AML-193 (cell line): Measurements from ENCODE around the gene SKA3.
"Not testable (repeated sequence)": the region's sequence is repeated elsewhere in the genome, so short reads cannot be mapped to it uniquely, and the experiment has no call there.

Experiments used
- DNase-seq, 2 experiments: peaks; one replicate each; lab custom pipeline; 2025; lab: John Stamatoyannopoulos, UW

SKA3 gene

DNA sequence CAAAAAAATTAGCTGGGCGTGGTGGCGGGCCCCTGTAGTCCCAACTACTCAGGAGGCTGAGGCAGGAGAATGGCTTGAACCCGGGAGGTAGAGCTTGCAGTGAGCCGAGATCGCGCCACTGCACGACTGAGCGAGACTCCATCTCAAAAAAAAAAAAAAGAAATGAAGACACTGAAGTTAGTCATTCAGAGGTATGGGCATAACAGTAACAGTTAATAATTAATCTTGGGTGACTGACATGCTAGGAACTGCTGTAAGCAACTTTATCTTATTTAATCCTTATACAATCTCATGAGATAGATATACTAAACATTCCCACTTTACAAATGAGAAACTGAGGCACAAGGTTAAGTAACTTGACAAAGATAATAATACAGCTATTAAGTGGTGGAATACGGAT, 4.9 kb downstream of the SKA3 start:
- no peak for DNase-seq

GRCh38 chr13:21165606-21166005, 10.7 kb downstream of the SKA3 start:
- not testable (repeated sequence) for DNase-seq

GRCh38 chr13:21164631-21165030, 11.7 kb downstream of the SKA3 start:
- no peak for DNase-seq

GRCh38 chr13:21152251-21152899, 24.0 kb downstream of the SKA3 start:
- DNase-seq = no peak

DNA sequence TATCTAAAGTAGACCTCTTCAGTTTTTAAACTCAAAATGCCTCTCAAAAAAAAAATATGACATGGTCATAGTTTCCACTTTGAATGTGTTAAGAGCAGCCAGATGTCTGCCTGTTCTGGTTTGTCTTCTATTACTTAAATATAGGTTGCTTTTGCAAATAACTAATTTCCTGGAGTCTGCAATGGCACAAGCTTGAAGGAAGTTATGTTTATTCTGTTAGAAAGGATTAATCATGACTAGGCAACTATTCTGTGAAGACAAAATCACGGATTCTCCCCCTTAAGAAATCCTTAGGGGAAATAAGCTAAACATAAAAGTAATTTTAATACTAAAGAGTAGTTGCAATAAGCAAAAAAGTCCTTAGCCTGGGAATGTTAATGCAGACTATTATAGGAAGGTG, 26.3 kb downstream of the SKA3 start:
- DNase-seq = peak in 1 of 2 experiments; percentile 15

DNA sequence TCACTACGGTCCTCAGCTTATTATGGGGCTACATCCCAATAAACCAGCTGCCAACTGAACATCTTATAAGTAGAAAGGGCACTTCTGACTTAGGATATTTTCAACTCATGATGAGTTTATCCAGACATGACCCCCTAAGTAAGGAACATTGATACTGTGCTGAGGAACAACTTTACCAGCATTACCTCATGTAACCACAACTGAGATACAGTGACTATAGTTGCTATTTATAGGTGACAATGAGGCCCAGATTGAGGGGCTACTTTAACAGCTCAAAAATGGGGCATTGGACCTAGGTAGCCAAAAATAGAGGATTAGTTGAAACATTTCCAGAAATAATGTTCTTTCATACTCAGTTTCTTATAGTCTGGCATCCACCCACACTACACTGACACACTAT, 26.8 kb downstream of the SKA3 start:
- no peak for DNase-seq

- DNase-seq = no peak
These were observed 27.6 kb downstream of the SKA3 start for GRCh38 chr13:21148557-21149258.

- DNase-seq = no peak
These were observed 28.5 kb downstream of the SKA3 start for GRCh38 chr13:21147827-21148226.

GRCh38 chr13:21142766-21143165, 33.6 kb downstream of the SKA3 start:
- DNase-seq = no peak

GRCh38 chr13:21139374-21139773, 37.0 kb downstream of the SKA3 start:
- DNase-seq = no peak

DNA sequence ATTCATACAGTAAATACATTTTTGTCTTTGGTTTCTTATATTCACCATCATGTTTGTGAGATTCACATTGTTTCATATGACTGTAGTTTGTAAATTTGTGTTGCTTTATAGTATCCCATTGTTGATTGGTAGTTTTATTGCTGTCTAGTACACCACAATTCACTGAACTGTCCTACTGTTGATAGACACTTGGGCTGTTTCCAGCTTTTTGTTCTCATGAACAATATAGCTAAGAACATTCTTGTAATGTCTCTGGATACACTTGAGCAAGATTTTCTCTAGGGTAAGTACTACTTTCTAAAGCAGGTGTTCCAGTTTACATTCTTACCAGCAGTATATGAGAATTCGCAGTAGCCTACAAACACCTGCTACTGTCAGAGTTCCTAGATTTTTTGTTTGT, 37.8 kb downstream of the SKA3 start:
- DNase-seq = no peak

DNA sequence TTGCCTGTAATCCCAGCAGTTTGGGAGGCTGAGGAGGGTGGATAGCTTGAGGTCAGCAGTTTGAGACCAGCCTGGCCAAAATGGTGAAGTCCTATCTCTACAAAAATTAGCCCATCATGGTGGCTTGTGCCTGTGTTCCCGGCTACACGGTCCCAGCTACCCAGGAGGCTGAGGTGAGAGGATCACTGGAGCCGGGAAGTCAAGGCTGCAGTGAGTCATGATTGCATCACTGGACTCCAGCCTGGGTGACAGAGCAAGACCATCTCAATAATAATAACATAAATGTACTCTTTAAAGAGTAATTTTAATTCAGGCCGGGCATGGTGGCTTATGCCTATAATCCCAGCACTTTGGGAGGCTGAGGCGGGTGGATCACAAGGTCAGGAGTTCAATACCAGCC, 38.7 kb downstream of the SKA3 start:
- DNase-seq = no peak

- DNase-seq = not testable (repeated sequence)
These were observed 40.5 kb downstream of the SKA3 start for GRCh38 chr13:21135833-21136232.

- no peak for DNase-seq
These were observed 41.9 kb downstream of the SKA3 start for GRCh38 chr13:21134475-21134874.

- DNase-seq = no peak
These were observed 43.3 kb downstream of the SKA3 start for GRCh38 chr13:21133077-21133476.

DNA sequence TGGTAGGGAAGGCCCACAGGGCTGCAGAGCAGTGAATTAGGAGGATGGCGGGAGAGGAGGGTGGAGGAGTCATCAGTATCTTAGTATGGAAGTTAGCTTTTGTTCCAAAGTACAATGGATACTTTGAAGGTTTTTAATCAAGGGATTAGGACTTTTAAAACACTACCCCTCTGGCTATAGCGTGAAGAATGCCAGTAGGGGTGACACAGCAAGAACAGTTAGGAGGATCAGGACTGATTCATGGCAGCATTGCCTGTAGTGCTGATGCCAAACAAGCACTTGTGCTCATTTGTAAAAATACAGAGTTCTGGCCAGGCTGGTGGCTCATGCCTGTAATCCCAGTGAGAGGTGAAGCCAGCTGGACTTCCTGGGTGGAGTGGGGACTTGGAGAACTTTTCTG, 46.2 kb downstream of the SKA3 start:
- no peak for DNase-seq

DNA sequence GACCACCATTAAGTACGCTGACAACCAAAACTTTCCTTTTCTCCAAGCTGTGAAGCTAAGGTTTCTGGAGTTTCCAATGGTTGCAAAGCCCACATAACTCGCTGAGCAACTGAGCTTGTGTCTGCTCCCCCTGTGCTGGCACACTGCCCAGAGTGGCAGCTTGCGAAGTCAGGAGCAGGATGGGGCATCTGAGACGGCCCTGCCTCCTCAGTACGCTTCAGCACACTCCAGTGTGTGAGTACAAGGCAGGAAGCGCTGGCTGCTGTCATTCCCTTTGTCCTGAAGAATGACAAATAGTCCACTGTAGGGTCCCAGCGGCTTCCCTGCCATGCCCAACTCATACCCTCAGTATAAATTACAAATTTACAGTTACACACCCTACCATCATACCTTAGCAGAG, 51.5 kb downstream of the SKA3 start:
- no peak for DNase-seq

DNA sequence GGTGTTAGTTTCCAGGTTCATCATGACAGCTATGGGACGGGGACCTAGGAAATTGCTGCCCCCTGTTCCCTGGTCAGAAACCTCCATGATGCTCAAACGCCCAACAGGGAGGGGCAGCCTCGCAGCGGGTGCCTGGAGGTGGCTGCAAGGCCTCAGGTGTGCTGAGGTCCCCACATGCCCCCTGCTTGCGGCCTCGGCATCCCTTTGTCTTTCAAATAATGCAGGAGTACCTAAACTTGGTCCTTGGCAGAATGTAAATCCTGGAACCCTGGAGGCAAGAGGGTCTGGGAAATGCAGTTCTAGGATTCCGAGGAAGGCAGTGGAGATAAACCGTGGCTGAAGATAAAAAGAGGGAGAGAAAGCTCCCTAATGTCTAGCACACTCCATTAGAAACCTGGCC, 52.4 kb downstream of the SKA3 start:
- DNase-seq = no peak

DNA sequence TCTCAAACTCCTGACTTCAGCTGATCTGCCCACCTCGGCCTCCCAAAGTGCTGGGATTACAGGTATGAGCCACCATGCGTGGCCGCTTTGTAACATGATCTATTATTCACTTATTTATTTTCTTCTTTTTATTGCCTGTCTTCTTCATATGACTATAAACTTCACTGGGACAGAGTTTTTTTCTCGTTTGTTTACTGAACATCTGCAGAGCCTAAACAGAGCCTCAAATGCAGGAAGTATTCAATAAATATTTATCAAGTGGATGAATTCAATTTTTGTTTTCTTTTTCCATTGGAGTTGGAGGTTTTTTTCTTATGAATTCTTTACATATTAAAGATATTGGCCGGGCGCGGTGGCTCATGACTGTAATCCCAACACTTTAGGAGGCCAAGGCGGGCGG, 54.7 kb downstream of the SKA3 start:
- no peak for DNase-seq

- no peak for DNase-seq
These were observed 56.2 kb downstream of the SKA3 start for GRCh38 chr13:21120191-21120590.

- no peak for DNase-seq
These were observed 56.8 kb downstream of the SKA3 start for GRCh38 chr13:21119526-21119925.

- no peak for DNase-seq
These were observed 58.2 kb downstream of the SKA3 start for GRCh38 chr13:21118180-21118579.

DNA sequence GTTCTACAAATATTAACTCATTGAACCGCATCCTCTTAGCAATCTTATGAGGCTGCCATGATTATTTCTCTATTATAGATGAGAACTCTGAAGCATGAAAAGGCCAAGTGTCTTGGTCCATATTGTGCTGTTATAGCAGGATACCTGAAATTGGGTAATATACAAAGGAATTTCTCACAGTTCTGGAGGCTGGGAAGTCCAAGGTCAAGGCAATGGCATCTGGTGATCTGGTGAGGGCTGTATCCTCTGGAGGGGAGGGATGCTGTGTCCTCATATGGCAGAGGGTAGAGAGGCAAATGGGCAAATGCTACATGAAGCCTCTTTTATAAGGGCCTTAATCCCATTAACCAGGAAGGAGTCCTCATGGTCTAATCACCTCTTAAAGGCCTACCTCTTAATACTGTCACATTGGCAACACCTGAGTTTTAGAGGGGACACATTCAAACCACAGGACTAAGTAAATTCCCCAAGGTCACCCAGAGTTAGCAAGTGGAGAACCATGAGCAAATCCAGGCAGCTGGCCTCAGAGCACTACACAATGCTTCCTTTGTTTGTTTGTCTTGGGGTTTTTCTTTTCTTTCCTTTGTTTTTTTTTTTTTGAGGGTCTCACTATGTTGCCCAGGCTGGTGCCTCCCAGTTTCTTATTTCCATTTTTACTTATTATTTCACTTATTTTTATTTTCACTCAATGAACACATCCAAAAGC, 59.1 kb downstream of the SKA3 start:
- no peak for DNase-seq
